Right atrium auricular region (tissue), 2 donors: Measurements from ENCODE around the gene PRKRIP1. TPM values are rescaled to one million over a fixed set of nuclear protein-coding genes. Genes with fewer than 3 reads are reported as not detected.
"Not testable (repeated sequence)": the region's sequence is repeated elsewhere in the genome, so short reads cannot be mapped to it uniquely, and the experiment has no call there.

Experiments used
- DNase-seq: peaks from one replicate; pipeline ENCODE4 v3.0.0-alpha.2; 2019; ENCODE audit warnings: low spot score
- H3K27ac ChIP-seq, 2 donors: fragments of 200-600 bp; sonication (generic); 1 replicate in 1 of 2; 2 replicates in 1 of 2; pipeline ENCODE4 v1.5.1; 2016 to 2019
- H3K27me3 ChIP-seq, 2 donors: fragments of 200-600 bp; sonication (generic); one replicate each; pipeline versions ENCODE4 v1.5.1 to v1.6.0; 2017 to 2019
- H3K36me3 ChIP-seq: fragments of 200-600 bp; sonication (generic); one replicate; pipeline ENCODE4 v1.5.1; 2016
- H3K4me1 ChIP-seq, 2 donors: fragments of 200-600 bp; sonication (generic); one replicate each; pipeline versions ENCODE4 v1.5.1 to v1.6.0; 2017 to 2019
- H3K4me3 ChIP-seq, 2 donors: fragments of 200-600 bp; sonication (generic); 1 replicate in 1 of 2; 2 replicates in 1 of 2; pipeline ENCODE4 v1.5.1; 2017 to 2019; ENCODE audit warnings: mild to moderate bottlenecking in 1 of 2, moderate library complexity in 1 of 2
- H3K9me3 ChIP-seq, 2 donors: fragments of 200-600 bp; sonication (generic); one replicate each; pipeline ENCODE4 v1.5.1; 2019
- CTCF ChIP-seq, 2 donors: fragments of 200-600 bp; sonication (generic); IDR thresholded peaks; one replicate each; pipeline ENCODE4 v1.5.1; 2019; ENCODE audit warnings: antibody characterized with exemption in 2 of 2
- total RNA-seq, 2 donors: library from RNA; depleted of rRNA; stranded (reverse); fragments of >200 nt; gene quantifications; one replicate each; pipeline ENCODE4 v1.1.0, GENCODE V29; 2016

The PRKRIP1 gene
- total RNA-seq, 2 donors from 2014 or later, result 9.6 to 9.8 TPM

- no peak for DNase-seq
- Histone ChIP-seq H3K36me3 (peaks cover 35% of the 10 kb centered on the region), H3K4me1 (no peaks in the 10 kb centered on the region), H3K9me3 (no peaks in the 10 kb centered on the region), H3K27ac (no peak overlapping the region), H3K4me3 (no peak overlapping the region), H3K27me3 (no peaks in the 10 kb centered on the region)
- TF ChIP-seq CTCF (IDR thresholded peaks at IDR 0.05), result no peak
These were observed 19.1 kb upstream of the PRKRIP1 start for GRCh38 chr7:102376964-102377466.

DNA sequence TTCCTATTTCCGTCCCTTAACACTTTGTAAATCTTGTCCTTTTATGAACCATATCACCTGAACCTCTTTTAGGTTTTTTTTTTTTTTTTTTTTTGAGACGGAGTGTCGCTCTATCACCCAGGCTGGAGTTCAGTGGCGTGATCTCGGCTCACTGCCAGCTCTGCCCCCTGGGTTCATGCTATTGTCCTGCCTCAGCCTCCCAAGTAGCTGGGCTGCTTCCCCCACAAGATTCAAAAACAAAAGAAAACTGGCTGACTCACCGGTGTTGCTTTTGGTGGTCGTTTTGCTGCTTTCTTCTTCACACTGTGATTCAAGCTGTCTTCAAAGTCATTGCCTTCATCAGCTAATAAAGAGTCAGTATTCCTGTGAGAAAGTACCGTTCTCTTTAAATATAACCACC is 15.3 kb upstream of the PRKRIP1 start:
- DNase-seq, H3K4me3 ChIP-seq, H3K27ac ChIP-seq, H3K27me3 ChIP-seq, H3K9me3 ChIP-seq, H3K4me1 ChIP-seq: not testable (repeated sequence)
- peaks cover 35% of the 10 kb centered on the region for H3K36me3 ChIP-seq

DNA sequence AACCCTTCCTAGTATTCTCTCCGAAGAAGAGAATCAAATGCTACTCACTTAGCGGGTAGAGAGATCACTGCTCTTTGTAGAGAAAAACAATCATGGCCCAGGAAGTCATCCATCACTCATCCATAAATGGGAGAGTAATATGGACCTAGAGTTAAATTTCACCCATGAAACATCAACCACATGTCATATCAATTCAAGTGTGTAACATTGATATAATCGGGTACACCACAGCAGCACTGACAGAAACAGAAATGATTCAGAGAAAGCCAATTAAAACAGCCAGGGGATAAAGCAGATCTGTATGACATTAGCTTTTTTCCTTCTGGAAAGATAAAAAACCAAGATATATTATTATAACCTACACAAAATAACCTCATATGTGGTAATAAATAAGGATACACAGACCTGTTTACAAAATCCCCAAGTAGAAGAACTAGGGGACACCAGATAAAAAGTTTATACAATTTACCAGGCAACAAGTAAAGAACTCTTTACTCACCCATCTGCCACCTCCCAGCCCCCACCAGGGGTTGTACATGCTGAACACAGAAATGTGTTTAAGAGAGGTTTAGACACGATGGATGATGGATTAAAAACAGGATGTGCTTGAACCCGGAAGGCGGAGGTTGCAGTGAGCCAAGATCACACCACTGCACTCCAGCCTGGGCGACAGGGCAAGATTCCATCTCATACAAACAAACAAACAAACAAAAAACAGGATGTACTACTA is 14.3 kb upstream of the PRKRIP1 start:
- not testable (repeated sequence) for DNase-seq, H3K4me1 ChIP-seq, H3K27me3 ChIP-seq, H3K4me3 ChIP-seq, H3K9me3 ChIP-seq, H3K27ac ChIP-seq
- H3K36me3 ChIP-seq, result peaks cover 31% of the 10 kb centered on the region

DNA sequence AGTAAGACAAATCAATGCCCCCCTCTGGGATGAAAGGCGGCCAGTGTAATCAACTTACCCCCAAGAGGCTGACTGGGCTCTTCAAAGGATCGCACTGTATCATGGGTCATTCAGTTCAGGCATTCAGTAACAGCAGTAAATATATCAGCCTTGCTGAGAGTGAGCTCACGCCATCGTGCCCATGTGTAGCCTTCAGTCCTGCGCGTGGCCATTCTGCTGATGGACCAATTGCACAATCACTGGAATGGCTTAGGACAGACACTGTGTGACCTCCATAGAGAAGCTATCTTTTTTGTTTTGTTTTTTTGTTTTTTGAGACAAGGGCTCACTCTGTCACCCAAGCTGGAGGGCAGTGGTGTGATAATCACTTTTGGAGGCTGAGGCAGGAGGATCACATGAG is 9.1 kb upstream of the PRKRIP1 start:
- Histone ChIP-seq H3K4me3 (no peak overlapping the region), H3K27ac (no peak overlapping the region), H3K9me3 (no peaks in the 10 kb centered on the region), H3K36me3 (no peaks in the 10 kb centered on the region), H3K4me1 (no peaks in the 10 kb centered on the region), H3K27me3 (no peaks in the 10 kb centered on the region)
- no peak for TF ChIP-seq CTCF (IDR thresholded peaks at IDR 0.05)
- no peak for DNase-seq

GRCh38 chr7:102389810-102390209 is 6.4 kb upstream of the PRKRIP1 start:
- Histone ChIP-seq H3K9me3 (no peaks in the 10 kb centered on the region), H3K27me3 (no peaks in the 10 kb centered on the region), H3K4me3 (no peak overlapping the region), H3K27ac (no peak overlapping the region), H3K36me3 (no peaks in the 10 kb centered on the region), H3K4me1 (no peaks in the 10 kb centered on the region)
- no peak for DNase-seq
- no peak for TF ChIP-seq CTCF (IDR thresholded peaks at IDR 0.05)

GRCh38 chr7:102390697-102391484 is 5.3 kb upstream of the PRKRIP1 start:
- Histone ChIP-seq H3K4me3 (no peak overlapping the region), H3K27ac (no peak overlapping the region), H3K36me3 (no peaks in the 10 kb centered on the region), H3K27me3 (no peaks in the 10 kb centered on the region), H3K9me3 (no peaks in the 10 kb centered on the region), H3K4me1 (no peaks in the 10 kb centered on the region)
- DNase-seq, result peak; percentile 82
- peak; percentile 86 to 95 for TF ChIP-seq CTCF (IDR thresholded peaks at IDR 0.05)
